ENCODE measurements around the gene ODAPH. TPM values are rescaled to one million over a fixed set of nuclear protein-coding genes. Genes with fewer than 3 reads are reported as not detected.
"Not testable (repeated sequence)": the region's sequence is repeated elsewhere in the genome, so short reads cannot be mapped to it uniquely, and the experiment has no call there.

ODAPH gene
- total RNA-seq, 3 donors from 2014 or later, result not detected

DNA sequence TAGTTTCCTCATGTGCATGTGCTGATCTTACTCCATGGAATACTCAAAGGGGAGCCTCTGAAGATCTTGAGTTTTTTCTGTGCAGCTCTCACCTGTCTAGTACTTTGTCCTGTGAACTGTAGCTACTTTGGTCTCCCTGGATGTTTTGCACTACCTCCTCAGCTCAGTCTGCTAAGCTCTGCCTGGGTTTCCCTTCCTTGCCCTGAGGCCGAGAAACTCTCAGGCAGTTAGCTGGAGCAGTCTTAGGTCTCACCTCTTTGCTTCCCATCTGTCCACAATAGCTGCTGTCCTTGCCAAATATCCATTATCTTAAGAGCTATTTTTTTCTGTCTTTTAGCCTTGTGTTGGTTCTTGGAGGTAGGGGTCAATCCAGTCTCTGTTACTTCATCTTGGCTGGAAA is 30.0 kb upstream of the ODAPH start:
- Histone ChIP-seq H3K9me3 (no peaks in the 10 kb centered on the region), H3K4me1 (no peaks in the 10 kb centered on the region), H3K27ac (no peak overlapping the region), H3K36me3 (peaks cover 4% of the 10 kb centered on the region), H3K4me3 (no peak overlapping the region), H3K27me3 (no peaks in the 10 kb centered on the region)
- TF ChIP-seq, protein P1, sequence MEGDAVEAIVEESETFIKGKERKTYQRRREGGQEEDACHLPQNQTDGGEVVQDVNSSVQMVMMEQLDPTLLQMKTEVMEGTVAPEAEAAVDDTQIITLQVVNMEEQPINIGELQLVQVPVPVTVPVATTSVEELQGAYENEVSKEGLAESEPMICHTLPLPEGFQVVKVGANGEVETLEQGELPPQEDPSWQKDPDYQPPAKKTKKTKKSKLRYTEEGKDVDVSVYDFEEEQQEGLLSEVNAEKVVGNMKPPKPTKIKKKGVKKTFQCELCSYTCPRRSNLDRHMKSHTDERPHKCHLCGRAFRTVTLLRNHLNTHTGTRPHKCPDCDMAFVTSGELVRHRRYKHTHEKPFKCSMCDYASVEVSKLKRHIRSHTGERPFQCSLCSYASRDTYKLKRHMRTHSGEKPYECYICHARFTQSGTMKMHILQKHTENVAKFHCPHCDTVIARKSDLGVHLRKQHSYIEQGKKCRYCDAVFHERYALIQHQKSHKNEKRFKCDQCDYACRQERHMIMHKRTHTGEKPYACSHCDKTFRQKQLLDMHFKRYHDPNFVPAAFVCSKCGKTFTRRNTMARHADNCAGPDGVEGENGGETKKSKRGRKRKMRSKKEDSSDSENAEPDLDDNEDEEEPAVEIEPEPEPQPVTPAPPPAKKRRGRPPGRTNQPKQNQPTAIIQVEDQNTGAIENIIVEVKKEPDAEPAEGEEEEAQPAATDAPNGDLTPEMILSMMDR (IDR thresholded peaks at IDR 0.05), result no peak
- TF ChIP-seq POLR2AphosphoS5 (IDR thresholded peaks at IDR 0.05), result no peak
- no peak for TF ChIP-seq POLR2A (IDR thresholded peaks at IDR 0.05)
- intact Hi-C loops (cut with DNase I; ENCODE audit: low total_unique reads), result no loop called here
- DNase-seq (ENCODE audit: low spot score in 2 of 2), result no peak

- Histone ChIP-seq H3K4me3 (no peak overlapping the region), H3K4me1 (no peaks in the 10 kb centered on the region), H3K9me3 (peaks cover 0 to 7% of the 10 kb centered on the region in 2 donors), H3K27me3 (no peaks in the 10 kb centered on the region), H3K27ac (no peak overlapping the region), H3K36me3 (peaks cover 4% of the 10 kb centered on the region)
- no peak for DNase-seq (ENCODE audit: low spot score in 2 of 2)
- intact Hi-C loops (cut with DNase I; ENCODE audit: low total_unique reads), result no loop called here
- TF ChIP-seq, protein P1 (IDR thresholded peaks at IDR 0.05), result no peak
- TF ChIP-seq POLR2AphosphoS5 (IDR thresholded peaks at IDR 0.05) (no peak), POLR2A (IDR thresholded peaks at IDR 0.05) (no peak)
These were observed 28.4 kb upstream of the ODAPH start for GRCh38 chr4:75527482-75527881.

DNA sequence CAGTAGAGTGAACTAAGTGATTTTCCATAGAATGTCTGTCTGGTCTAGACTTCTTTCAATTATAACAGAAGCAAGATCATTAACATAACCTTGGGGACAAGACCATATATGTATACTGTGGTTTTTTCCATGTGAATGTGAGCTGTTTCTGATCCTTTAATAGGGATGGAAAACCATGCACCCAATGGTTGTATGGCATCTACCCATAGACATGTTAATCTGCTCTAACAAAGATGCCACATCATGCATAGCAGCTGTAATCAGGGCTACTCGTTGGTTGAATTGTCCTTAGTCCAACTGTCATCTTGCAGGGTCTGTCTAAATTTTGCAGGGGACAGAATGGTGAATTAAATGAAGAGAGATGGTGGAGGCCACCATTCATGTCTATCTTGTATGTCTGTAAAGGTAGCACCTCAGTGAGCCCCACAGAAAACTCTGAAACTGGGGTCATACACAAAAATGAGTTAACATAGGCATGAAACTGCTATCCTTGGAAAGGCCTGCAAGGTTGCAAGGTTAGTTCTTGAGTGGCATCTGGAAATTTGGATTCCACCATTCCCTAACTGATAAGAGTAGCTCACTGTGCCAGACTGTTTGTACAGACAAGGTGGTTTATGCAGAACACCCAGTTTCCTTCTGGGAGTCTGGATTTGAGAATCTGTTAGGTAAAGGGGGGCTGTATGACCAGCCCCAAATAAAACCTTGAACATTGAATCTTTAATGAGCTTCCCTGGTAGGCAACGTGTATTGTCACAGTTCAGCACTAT is 25.1 kb upstream of the ODAPH start:
- TF ChIP-seq, protein P1 (IDR thresholded peaks at IDR 0.05), result no peak
- no peak for TF ChIP-seq POLR2AphosphoS5 (IDR thresholded peaks at IDR 0.05)
- TF ChIP-seq POLR2A (IDR thresholded peaks at IDR 0.05), result no peak
- intact Hi-C loops (cut with DNase I; ENCODE audit: low total_unique reads), result no loop called here
- H3K36me3 ChIP-seq, result no peaks in the 10 kb centered on the region
- H3K27ac ChIP-seq, result no peak overlapping the region
- H3K4me3 ChIP-seq, result no peak overlapping the region
- no peak for DNase-seq (ENCODE audit: low spot score in 2 of 2)
- peaks cover 3 to 19% of the 10 kb centered on the region in 2 donors for H3K9me3 ChIP-seq
- H3K27me3 ChIP-seq, result no peaks in the 10 kb centered on the region
- no peaks in the 10 kb centered on the region for H3K4me1 ChIP-seq

DNA sequence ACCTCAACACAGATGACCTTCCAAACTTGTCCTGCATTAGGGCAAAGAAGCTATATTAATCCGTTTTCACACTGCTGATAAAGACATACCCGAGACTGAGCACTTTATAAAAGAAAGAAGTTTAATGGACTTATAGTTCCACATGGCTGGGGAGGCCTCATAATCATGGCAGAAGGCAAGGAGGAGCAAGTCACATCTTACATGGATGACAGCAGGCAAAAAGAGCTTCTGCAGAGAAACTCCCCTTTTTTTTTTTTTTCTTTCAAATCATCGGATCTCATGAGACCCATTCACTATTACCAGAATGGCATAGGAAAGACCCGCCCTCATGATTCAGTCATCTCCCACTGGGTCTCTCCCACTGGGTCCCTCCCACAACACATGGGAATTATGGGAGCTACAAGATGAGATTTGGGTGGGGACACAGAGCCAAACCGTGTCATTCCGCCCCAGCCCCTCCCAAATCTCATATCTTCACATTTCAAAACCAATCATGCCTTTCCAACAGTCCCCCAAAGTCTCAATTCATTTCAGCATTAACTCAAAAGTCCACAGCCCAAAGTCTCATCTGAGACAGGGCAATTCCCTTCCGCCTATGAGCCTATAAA is 24.2 kb upstream of the ODAPH start:
- H3K27me3 ChIP-seq; H3K36me3 ChIP-seq; H3K4me3 ChIP-seq; DNase-seq (ENCODE audit: low spot score in 2 of 2); H3K27ac ChIP-seq; intact Hi-C loops (cut with DNase I; ENCODE audit: low total_unique reads); H3K4me1 ChIP-seq: not testable (repeated sequence)
- H3K9me3 ChIP-seq, result peaks cover 3 to 19% of the 10 kb centered on the region in 2 donors

DNA sequence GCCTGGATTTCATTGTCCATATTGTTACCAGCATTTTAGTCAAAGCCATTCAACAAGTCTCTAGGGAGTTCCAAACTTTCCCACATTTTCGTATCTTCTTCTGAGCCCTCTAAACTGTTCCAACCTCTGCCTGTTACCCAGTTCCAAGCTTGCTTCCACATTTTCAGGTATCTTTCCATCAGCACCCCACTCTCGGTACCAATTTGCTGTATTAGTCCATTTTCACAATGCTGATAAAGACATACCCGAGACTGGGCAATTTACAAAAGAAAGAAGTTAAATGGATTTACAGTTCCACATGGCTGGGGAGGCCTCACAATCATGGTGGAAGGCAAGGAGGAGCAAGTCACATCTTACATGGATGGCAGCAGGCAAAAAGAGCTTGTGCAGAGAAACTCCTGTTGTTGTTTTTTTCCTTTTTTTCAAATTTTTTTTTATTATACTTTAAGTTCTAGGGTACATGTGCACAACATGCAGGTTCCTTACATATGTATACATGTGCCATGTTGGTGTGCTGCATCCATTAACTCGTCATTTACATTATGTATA is 22.5 kb upstream of the ODAPH start:
- H3K36me3 ChIP-seq; H3K27ac ChIP-seq; H3K4me1 ChIP-seq; H3K4me3 ChIP-seq; intact Hi-C loops (cut with DNase I; ENCODE audit: low total_unique reads); DNase-seq (ENCODE audit: low spot score in 2 of 2); H3K27me3 ChIP-seq: not testable (repeated sequence)
- peaks cover 3 to 19% of the 10 kb centered on the region in 2 donors for H3K9me3 ChIP-seq

GRCh38 chr4:75533926-75534325 is 21.9 kb upstream of the ODAPH start:
- intact Hi-C loops (cut with DNase I; ENCODE audit: low total_unique reads); H3K27me3 ChIP-seq; H3K36me3 ChIP-seq: not testable (repeated sequence)

GRCh38 chr4:75537308-75537707 is 18.6 kb upstream of the ODAPH start:
- H3K4me3 ChIP-seq; H3K27me3 ChIP-seq; intact Hi-C loops (cut with DNase I; ENCODE audit: low total_unique reads); H3K36me3 ChIP-seq; H3K4me1 ChIP-seq; DNase-seq (ENCODE audit: low spot score in 2 of 2); H3K27ac ChIP-seq: not testable (repeated sequence)
- peaks cover 3 to 14% of the 10 kb centered on the region in 2 donors for H3K9me3 ChIP-seq

More at GRCh38 chr4:75533926-75534325, 21.9 kb upstream of the ODAPH start:
- not testable (repeated sequence) for DNase-seq (ENCODE audit: low spot score in 2 of 2); H3K27ac ChIP-seq; H3K4me3 ChIP-seq; H3K4me1 ChIP-seq
- peaks cover 3 to 19% of the 10 kb centered on the region in 2 donors for H3K9me3 ChIP-seq
